GM18868 (cell line): ENCODE measurements around the gene PAX7.

ENCODE experiments used
- ATAC-seq: cut with Tn5 transposase; IDR thresholded peaks from one replicate; pipeline ENCODE4 v1.9.1; 2021; ENCODE audit warnings: mild to moderate bottlenecking, moderate library complexity; ENCODE audit not compliant: unreplicated experiment

The PAX7 gene

DNA sequence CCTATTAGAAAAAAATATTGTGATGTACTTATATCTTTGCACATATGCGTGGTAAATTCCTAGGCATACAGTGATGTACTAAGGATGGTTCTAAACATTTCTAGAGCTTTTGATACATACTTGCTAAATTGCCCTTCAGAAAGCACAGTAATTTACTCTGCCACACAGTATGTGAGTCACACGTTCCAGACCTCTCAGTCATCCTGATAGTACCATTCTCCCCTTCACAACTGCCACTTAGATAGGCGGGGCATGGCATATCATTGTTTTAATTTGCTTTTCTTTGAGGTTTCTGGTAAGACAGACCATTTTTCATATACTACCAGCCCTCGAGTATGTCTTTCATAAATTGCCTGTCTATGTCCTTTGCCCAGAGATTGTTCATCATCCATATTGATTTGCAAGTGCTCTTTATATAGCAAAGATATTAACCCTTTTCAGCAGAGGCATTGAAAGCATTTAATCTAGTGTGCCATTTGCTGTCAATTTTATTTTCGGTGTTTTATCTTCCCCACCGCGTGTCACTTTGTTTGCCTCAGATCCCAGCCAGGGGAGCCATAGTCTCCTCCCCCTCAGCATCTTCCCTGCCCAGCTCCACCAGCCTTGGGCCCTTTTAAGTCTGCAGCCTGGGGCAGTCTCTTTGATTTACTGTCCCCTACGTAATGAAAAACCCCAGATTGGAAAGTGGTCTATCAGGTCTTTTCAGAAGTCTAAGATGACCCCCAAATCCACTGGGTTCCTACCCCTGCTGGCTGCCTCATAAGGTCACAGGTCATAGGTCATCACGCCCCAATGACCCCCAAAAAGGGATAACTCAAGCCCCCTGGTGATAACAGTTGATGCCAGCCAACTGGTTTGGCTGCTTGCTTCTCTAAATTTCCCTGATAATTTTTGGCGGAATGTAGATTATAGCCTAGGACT, 11.8 kb upstream of the PAX7 start:
- ATAC-seq, result no peak

DNA sequence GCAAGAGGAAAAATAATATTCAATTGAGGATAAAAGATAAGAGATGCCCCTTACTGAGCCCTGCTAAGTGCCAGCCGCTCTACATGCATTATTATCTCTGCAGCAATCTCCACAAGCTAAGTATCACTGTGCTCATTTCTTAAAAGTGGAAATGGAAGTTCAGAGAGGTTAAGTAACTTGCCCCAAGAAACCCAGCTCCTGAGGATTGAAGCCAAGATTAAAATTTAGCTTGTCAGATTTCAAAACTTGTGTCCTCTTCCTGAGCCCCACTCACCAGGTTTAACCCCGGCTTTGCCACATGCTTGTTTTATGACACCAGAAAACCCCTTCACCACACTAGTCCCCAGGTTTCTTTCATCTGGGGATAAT, 11.2 kb upstream of the PAX7 start:
- no peak for ATAC-seq

DNA sequence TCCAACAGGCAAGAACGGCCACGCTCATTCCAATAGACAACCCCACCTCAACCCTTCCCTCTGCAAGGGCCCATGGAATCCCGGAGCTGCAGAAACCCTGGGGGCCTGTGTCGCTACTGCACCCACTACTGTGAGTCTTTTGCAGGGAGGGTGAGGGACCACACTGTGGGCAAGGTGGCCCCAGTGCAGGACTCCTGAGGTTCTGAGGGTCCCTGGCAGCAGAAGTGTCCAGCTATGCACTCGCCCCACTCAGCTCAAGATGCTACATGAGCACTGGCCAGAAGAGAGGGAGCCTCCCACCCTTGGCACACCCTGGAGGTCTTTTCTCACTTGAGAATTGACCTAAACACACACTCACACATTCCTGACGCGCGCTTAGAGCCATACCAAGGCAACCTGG, 2.1 kb upstream of the PAX7 start:
- ATAC-seq, result no peak

DNA sequence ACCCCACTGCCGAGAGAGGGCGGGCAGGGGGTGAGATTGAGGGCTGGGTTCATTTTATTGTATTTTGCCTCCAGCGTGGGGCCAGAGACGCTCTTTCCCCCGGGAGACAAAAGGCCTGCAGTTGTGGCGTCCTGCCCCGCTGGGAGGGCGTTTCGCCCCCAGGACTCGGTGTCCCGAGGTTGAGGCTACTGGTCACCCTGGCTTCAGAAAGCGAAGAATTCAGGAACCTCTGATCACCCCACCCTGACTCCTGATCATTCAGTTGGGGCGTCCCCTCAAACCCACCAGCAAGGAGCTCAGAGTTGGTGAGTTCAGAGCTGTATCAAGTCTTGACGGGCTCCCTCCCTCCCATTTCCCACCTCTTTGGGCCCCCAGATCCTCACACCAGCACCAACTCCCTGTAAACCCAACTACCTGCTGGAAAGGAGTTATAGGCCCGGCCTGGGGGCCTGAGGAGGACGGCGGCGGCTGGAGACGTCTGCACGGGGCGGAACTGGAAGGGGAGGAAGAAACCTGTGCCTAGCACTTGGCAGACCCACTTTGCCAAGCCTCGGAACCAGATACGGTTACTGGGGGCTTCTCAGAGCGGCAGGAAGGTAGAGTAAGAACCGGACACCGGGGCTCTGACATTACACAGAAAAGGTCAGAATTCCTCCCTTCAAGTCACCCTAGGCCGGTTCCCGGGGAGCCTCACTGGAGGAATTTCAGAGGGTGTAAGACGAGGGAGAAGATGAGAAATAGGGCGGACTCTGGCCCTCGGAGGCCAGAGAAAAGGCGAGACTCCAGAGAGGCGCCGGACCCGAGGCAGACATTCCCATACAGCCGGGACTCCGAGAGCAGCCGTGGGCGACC, 761 bp upstream of the PAX7 start:
- no peak for ATAC-seq

DNA sequence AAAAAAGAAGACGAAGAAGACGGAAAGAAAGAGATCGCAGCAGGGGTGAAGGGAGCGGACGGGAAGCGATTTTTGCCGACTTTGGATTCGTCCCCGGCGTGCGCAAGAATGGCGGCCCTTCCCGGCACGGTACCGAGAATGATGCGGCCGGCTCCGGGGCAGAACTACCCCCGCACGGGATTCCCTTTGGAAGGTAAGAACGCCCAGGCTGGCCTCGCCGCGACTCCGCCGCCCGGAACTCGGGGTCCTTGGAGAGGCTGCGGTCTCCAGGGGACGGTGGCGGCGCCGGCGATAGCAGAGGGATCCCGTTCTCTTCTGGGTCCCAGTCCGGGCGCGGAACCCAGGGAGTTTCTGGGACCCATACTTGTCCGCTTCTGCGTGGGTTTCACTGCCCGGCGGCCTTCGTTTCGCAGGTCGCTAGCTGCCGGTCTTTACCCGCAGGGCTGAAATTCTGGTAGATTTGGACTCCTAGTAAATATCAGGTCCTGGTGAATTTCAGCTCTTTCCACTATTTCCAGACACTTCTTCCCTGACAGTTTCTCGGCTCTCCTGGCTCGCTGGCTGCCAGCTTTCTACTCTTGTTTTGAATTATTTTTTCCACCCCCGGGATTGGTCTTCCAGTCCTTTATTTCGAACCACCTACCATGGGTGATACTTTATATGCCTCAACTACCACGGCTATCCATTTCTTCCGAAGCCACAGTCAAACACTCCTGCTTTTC, 1.0 kb downstream of the PAX7 start:
- no peak for ATAC-seq

DNA sequence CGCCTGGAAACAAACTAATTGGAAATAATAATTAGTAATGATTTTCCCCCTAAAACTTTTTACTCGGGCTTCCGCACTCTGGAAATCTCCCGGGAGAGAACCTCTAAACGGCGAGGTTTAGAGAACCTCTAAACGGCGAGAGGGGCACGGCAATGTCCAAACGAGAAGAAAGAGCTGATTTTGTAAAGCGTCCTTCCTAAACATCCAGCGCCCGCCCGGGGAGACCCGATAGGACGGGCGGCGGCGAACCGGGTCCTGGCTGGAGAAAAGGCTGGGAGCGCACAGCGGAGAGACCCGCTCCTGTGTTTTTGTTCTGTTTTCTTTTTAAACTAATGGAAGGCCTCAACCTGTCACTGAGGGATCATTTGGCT, 1.6 kb downstream of the PAX7 start:
- ATAC-seq, result no peak

DNA sequence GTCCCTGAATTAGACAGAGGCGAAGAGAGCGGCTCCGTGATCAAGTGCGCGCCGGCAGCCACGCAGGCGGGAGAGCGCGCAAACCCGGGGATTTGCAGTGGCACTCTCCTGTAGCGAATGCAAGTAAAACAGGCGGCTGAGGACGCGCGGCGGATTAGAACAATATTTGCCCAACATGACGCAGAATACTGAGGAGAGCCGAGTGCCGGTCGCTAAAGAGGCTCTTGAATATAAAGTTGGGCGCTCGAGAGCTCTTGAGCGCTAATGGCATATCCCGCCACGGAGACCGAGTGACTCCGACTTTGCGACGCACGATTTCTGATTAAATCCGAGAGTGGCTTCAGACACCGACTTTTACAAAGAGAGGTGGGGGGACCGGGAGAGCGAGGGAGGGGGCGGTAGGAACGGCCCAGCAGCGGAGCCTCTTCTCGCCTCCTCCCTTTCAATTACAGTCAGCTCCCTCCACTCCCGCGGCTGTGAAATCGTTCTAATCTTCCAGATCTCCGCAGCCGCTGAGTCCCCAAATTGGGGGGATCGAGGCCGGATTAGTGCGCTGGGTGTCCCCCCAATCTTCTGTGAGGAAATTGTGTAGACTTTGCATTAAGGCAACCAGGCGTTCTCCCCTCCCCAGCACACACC, 2.3 kb downstream of the PAX7 start:
- no peak for ATAC-seq

DNA sequence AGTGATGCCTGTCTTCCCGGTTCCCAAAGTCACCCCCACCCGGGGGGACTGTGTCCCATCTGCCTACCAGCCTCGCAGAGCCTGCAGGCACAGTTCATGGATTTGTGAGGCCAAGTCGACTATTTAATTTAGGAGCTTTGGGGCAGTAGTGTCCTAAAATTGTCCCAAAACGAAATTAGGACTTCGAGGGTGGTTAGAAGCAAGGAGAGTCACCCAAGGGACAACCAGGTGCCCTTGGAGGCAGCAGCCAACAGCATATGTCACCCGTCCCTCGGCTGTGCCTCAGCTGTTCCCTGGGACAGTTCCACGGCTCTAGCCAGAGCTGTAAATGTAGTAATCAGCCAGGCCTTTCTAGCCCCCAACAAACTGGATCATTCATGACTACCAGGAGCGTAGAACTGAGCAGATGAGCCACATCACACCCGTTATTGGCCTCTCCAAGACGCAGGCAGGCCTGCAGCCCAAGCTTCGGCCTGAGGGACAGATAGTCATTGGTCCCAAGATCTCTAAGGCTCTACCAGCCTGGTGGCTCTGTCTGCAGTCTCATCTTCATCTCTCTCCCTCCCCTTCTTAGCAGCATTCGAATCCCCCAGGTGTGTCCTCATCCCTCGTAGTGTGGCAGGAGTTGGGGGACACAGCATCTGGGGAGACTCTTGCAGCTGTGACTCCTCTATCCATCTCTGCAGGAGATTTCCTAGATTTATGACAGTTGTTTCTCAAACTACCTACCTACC, 2.9 kb downstream of the PAX7 start:
- no peak for ATAC-seq

DNA sequence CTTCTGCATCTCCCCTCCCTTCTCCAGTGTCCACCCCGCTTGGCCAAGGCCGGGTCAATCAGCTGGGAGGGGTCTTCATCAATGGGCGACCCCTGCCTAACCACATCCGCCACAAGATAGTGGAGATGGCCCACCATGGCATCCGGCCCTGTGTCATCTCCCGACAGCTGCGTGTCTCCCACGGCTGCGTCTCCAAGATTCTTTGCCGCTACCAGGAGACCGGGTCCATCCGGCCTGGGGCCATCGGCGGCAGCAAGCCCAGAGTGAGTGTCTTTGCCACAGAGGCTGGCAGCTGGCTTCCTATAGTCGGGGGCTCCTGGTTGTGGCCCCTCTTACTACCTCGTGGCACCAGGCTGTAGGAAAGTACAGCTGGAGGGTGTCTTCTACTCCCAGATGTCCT, 3.6 kb downstream of the PAX7 start:
- ATAC-seq, result no peak

DNA sequence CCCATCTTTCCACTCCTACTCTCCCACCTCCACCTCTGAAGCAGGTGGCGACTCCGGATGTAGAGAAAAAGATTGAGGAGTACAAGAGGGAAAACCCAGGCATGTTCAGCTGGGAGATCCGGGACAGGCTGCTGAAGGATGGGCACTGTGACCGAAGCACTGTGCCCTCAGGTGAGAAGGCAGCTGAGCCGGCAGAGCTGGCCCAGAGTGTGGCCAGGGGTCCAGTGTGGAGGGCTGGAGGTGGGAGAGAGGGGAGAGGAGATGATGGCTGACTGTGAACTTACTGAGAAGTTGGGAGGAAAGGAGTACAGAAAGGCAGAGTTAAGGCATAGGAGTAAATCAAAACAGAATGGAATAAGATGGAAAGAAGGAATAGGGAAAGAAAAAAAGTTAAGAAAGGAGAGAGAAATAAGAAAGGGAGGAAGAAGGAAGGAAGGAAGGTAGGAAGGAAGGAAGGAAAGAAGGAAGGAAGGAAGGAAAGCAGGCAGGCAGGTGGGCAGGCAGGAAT, 4.5 kb downstream of the PAX7 start:
- no peak for ATAC-seq

DNA sequence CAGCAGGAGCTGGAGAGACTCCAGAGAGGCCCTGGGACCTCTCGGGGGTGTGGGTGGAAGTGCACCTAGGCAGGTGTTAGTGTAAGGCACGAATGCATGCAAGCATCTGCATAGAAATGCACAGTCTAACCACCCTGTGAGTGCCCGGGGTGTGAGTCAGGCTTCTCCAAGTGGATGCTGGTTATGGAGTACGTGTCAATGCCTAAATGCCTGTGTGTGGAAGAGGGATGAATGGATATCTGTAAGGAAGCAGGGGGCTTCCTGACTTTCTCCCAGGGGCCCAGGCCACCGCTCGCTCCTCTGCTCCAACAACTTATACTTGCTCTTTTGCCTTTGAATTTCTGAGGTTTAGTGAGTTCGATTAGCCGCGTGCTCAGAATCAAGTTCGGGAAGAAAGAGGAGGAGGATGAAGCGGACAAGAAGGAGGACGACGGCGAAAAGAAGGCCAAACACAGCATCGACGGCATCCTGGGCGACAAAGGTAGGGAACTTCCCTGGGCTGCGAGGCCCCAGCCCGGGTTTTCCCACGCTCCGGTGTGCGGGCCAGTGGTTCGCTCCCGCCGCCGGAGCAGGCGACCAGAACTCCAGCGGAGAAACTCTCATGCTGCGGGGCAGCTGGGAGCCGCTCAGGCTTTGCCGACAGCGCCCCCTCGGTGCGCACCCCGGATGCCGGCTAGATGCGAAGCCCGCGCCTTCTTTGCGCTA, 5.4 kb downstream of the PAX7 start:
- ATAC-seq, result no peak

DNA sequence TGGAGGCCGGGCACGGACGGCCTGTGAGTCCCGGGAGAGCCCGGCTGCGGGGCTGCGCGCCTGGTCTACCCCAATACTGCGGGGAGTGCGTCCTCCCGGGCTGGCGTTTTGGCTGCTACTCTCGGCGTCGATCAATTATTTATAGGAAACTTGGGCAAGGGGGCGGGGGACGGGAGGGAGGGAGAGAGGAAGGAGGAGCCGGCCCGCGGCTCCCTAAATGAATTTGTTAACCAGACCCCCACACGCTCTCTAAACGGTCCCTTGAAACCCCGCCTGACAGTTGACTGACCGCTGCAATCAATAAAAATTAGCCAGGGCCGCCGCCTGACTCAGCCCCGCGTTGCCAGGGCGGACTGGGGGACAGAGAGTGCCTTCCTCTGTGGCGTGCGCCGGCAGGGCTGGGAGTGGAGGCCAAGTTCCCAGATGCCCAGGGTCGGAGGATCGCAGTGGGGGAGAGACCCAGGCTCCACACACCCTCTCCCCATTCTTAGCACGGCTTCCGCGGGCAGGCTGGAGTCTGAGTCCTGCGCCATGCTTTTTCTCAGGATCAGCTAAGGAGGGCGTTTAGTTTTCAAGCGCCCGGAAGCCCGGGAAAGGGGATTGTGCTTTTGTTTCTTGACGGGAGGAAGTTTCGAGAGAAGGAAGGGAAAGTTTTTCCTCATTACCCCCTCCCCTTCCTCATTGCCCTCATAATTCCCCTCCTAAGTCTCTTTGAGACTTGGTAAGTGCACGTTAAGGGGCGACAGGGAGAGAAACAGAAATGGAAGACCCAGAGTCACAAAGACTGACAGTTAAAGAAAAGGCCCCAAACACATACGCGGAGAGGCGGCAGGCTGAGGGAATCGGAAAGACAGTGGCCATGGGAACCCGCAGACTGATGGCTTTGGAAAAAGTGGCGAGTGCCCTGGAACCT, 6.2 kb downstream of the PAX7 start:
- no peak for ATAC-seq

DNA sequence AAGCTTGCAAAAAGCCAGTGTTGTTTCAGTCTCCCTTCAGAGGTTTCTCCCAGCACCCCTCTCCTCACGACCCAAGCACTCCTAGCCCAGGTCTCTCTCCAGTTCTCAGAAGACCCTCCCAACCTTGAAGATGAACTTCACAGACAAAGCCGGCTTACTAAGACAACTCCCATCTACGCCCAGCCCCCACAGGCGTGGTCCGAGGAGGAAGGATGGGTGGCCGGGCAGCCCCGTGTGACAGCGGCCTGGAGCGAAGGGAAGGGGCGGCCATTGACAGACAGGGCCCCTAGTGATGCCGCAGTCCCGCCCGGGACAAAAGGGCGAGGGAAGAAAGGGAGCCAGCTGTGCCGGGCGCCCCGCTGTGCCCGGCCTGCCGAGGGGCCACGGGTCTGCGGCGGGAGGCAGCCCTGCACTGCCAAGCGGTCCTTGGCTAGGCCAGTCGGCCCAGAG, 6.9 kb downstream of the PAX7 start:
- ATAC-seq, result no peak

DNA sequence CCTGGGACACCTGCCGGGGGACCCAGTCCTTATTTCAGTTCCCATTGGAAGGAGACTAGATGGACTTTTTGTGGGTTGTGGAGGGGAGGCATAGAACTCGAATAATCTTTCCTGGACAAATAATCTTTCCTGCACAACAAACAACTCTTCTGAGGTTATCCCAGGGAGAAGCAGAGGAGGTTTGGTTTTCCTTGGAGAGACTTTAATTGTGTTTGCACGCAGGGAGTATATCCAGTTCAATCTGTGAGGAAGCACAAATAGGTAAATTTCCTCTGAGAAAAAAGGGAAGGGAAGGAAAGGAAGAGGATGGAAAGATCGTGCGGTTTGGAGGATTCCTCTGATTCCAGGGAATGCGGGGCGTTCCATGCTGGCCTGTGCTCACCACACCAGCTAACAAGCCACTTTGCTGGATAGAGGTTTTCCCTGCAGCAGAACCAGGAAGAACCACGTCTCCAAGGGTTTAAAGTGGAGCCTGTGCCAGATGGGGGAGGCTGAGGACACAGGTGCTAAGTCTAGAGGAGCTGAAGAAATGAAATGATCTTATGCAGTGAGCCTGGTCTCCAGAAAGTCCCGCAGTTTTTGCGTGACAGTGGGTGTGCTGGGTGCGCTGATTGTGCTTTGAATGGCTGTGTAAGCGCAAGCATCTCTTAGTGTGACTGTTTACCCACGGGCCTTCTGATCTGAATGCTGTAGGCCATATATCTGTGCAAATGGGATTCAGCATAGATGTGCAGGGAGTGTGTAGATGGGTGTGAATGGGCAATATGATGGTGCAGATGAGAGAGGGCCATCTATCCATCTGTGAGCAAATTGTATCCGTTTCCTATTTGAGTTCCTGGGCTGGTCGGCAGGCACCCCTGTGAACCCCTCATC, 7.6 kb downstream of the PAX7 start:
- no peak for ATAC-seq

DNA sequence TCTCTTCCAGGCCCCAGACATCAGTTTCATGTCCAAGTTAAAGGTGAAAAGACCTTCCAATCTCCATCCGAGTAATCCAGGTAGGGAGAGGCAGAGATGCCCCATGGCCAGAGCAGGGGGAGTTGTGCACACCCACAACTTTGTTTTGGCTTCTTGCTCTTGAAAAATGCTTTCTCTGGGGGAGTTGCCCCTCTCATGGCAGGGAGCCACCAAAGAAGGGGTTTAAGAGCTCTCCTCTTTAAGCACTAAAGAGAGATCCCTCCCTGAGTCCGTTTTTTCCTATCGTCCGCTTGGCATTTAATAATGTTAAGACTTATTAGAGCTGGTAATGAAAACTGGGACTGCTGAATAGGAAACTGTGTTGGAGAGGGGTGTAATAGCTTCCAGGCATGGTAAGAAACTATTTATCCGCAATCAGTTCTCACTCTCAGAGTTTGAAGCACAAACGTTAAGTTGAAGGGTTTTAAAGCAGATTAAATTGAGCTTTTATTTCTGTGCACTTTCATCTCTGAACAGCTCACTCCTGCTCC, 8.3 kb downstream of the PAX7 start:
- no peak for ATAC-seq

DNA sequence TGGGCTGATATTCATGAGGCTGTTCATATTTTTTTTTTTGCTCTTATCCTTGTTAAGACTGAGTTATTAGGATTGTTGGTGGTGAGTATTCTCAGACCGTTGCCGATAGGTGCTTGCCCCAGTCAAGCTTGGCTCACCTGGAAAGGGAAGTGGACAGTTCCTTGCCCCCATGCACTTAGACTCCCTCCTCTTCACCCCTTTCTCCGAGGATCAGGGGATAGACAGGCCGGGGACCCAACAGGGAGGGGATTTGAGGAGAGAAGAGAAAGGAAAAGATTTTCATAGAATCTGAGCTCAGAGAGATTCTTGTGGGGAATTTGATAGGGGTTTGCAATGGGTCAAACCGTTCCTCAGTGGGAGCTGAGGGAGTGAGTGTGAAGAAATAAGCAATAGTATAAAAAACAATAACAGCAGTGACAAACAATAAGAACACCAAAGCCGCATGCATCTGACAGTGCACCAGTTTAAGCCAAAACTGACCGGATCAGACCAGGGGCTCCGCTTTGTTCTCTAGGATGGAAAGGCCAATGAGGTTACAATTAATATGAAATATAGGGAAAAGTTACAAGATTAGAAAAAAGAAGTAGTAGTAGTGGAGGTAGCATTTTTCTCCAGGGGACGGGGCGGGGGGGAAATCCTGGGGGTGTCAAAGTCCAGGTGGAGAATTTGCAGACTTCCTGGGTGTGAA, 8.9 kb downstream of the PAX7 start:
- ATAC-seq, result no peak
